UCSD-AML1 (cell line): ENCODE data around the gene CEP112.

Experiments used
- DNase-seq: peaks from one replicate; lab custom pipeline; 2025; ENCODE audit not compliant: unreplicated experiment; lab: John Stamatoyannopoulos, UW

The CEP112 gene

GRCh38 chr17:65994679-65995078, 197.3 kb downstream of the CEP112 start:
- DNase-seq, result no peak

GRCh38 chr17:65994114-65994513, 197.8 kb downstream of the CEP112 start:
- no peak for DNase-seq

GRCh38 chr17:65990593-65990992, 201.3 kb downstream of the CEP112 start:
- no peak for DNase-seq

- DNase-seq, result no peak
Observed at GRCh38 chr17:65988451-65988850, 203.5 kb downstream of the CEP112 start.

- no peak for DNase-seq
Observed at GRCh38 chr17:65987988-65988387, 203.9 kb downstream of the CEP112 start.

- no peak for DNase-seq
Observed at GRCh38 chr17:65985571-65985970, 206.4 kb downstream of the CEP112 start.

GRCh38 chr17:65984299-65984698, 207.6 kb downstream of the CEP112 start:
- no peak for DNase-seq

- DNase-seq, result no peak
Observed at GRCh38 chr17:65978871-65979270, 213.1 kb downstream of the CEP112 start.

GRCh38 chr17:65977041-65977440, 214.9 kb downstream of the CEP112 start:
- DNase-seq, result no peak

GRCh38 chr17:65975878-65976277, 216.1 kb downstream of the CEP112 start:
- DNase-seq, result no peak

- no peak for DNase-seq
Observed at GRCh38 chr17:65973237-65973636, 218.7 kb downstream of the CEP112 start.

GRCh38 chr17:65967372-65967771, 224.6 kb downstream of the CEP112 start:
- no peak for DNase-seq

GRCh38 chr17:65966072-65966695, 225.7 kb downstream of the CEP112 start:
- DNase-seq, result no peak

GRCh38 chr17:65963179-65963578, 228.8 kb downstream of the CEP112 start:
- DNase-seq, result no peak

- no peak for DNase-seq
Observed at GRCh38 chr17:65959630-65960029, 232.3 kb downstream of the CEP112 start.

GRCh38 chr17:65956814-65957213, 235.1 kb downstream of the CEP112 start:
- DNase-seq, result no peak

GRCh38 chr17:65954148-65954449, 237.8 kb downstream of the CEP112 start:
- no peak for DNase-seq

GRCh38 chr17:65953316-65954147, 238.4 kb downstream of the CEP112 start:
- DNase-seq, result no peak

GRCh38 chr17:65952586-65952985, 239.3 kb downstream of the CEP112 start:
- no peak for DNase-seq

- no peak for DNase-seq
Observed at GRCh38 chr17:65952015-65952414, 239.9 kb downstream of the CEP112 start.

GRCh38 chr17:65947831-65948230, 244.1 kb downstream of the CEP112 start:
- no peak for DNase-seq

- no peak for DNase-seq
Observed at GRCh38 chr17:65942592-65942991, 249.3 kb downstream of the CEP112 start.
